ENCODE measurements around the gene SETD2.

GRCh38 chr3:47010111-47010712 is 153.7 kb downstream of the SETD2 start:
- TF ChIP-seq EP300 (IDR thresholded peaks at IDR 0.05; ENCODE audit: borderline replicate concordance) (no peak), REST (IDR thresholded peaks at IDR 0.05; ENCODE audit: low read depth) (no peak), USF1 (IDR thresholded peaks at IDR 0.05) (no peak), TEAD4 (IDR thresholded peaks at IDR 0.05) (no peak)
